ENCODE results near the gene CACNA2D3.

CACNA2D3 gene

GRCh38 chr3:55006244-55006676 is 883.9 kb downstream of the CACNA2D3 start:
- DNase-seq (ENCODE audit: low read depth in 2 of 2) = no peak

- no peak for DNase-seq (ENCODE audit: low read depth in 2 of 2)
These were observed 885.6 kb downstream of the CACNA2D3 start for GRCh38 chr3:55007971-55008370.

- no peak for DNase-seq (ENCODE audit: low read depth in 2 of 2)
These were observed 887.0 kb downstream of the CACNA2D3 start for GRCh38 chr3:55009372-55009771.

- no peak for DNase-seq (ENCODE audit: low read depth in 2 of 2)
These were observed 889.7 kb downstream of the CACNA2D3 start for GRCh38 chr3:55012091-55012490.

GRCh38 chr3:55013145-55013925 is 891.0 kb downstream of the CACNA2D3 start:
- no peak for DNase-seq (ENCODE audit: low read depth in 2 of 2)

GRCh38 chr3:55014081-55014480 is 891.7 kb downstream of the CACNA2D3 start:
- no peak for DNase-seq (ENCODE audit: low read depth in 2 of 2)

GRCh38 chr3:55014906-55015305 is 892.6 kb downstream of the CACNA2D3 start:
- DNase-seq (ENCODE audit: low read depth in 2 of 2) = no peak

GRCh38 chr3:55017876-55018275 is 895.5 kb downstream of the CACNA2D3 start:
- no peak for DNase-seq (ENCODE audit: low read depth in 2 of 2)

- DNase-seq (ENCODE audit: low read depth in 2 of 2) = no peak
These were observed 908.6 kb downstream of the CACNA2D3 start for GRCh38 chr3:55030938-55031337.

- DNase-seq (ENCODE audit: low read depth in 2 of 2) = no peak
These were observed 914.7 kb downstream of the CACNA2D3 start for GRCh38 chr3:55036883-55037577.

- DNase-seq (ENCODE audit: low read depth in 2 of 2) = no peak
These were observed 920.2 kb downstream of the CACNA2D3 start for GRCh38 chr3:55042591-55042990.

GRCh38 chr3:55044486-55044885 is 922.1 kb downstream of the CACNA2D3 start:
- no peak for DNase-seq (ENCODE audit: low read depth in 2 of 2)

GRCh38 chr3:55059027-55059629 is 936.8 kb downstream of the CACNA2D3 start:
- no peak for DNase-seq (ENCODE audit: low read depth in 2 of 2)

GRCh38 chr3:55060896-55061719 is 938.8 kb downstream of the CACNA2D3 start:
- DNase-seq (ENCODE audit: low read depth in 2 of 2) = no peak

- no peak for DNase-seq (ENCODE audit: low read depth in 2 of 2)
These were observed 939.3 kb downstream of the CACNA2D3 start for GRCh38 chr3:55061720-55062034.

GRCh38 chr3:55064164-55064563 is 941.8 kb downstream of the CACNA2D3 start:
- no peak for DNase-seq (ENCODE audit: low read depth in 2 of 2)

GRCh38 chr3:55065331-55065730 is 943.0 kb downstream of the CACNA2D3 start:
- no peak for DNase-seq (ENCODE audit: low read depth in 2 of 2)

GRCh38 chr3:55066551-55067047 is 944.2 kb downstream of the CACNA2D3 start:
- DNase-seq (ENCODE audit: low read depth in 2 of 2) = no peak

GRCh38 chr3:55069950-55070349 is 947.6 kb downstream of the CACNA2D3 start:
- no peak for DNase-seq (ENCODE audit: low read depth in 2 of 2)

- DNase-seq (ENCODE audit: low read depth in 2 of 2) = no peak
These were observed 952.4 kb downstream of the CACNA2D3 start for GRCh38 chr3:55074796-55075195.

GRCh38 chr3:55075846-55076245 is 953.5 kb downstream of the CACNA2D3 start:
- no peak for DNase-seq (ENCODE audit: low read depth in 2 of 2)

GRCh38 chr3:55077726-55078125 is 955.4 kb downstream of the CACNA2D3 start:
- no peak for DNase-seq (ENCODE audit: low read depth in 2 of 2)
